GM12872 (cell line): Measurements from ENCODE around the gene DRD2.

Experiments used
- TF ChIP-seq, protein P1 (sequence below): IDR thresholded peaks from 3 replicates; pipeline ENCODE4 v1.5.1; 2011; ENCODE audit warnings: low read depth, mild to moderate bottlenecking, low read length, moderate library complexity; ENCODE audit not compliant: insufficient read depth

DRD2 gene

DNA sequence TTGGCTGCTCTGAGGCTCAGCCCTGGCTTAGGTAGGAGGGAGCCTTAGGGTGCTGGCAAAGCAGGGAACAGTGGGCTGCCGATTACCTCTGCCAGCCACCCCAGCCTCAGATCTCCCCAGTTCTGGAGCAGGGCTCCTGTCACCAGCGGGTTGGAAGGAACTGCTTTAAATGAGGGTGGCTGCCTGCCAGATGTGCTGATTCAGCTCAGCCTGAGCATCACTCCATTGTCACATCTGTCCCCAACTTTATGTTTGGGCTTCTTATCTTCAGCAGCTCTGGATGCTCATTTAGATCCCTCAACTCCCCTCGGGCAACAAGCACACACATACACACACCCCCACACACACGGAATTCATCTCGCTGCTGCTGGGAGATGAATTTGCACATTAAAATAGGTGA is 104.6 kb downstream of the DRD2 start:
- TF ChIP-seq, protein P1, sequence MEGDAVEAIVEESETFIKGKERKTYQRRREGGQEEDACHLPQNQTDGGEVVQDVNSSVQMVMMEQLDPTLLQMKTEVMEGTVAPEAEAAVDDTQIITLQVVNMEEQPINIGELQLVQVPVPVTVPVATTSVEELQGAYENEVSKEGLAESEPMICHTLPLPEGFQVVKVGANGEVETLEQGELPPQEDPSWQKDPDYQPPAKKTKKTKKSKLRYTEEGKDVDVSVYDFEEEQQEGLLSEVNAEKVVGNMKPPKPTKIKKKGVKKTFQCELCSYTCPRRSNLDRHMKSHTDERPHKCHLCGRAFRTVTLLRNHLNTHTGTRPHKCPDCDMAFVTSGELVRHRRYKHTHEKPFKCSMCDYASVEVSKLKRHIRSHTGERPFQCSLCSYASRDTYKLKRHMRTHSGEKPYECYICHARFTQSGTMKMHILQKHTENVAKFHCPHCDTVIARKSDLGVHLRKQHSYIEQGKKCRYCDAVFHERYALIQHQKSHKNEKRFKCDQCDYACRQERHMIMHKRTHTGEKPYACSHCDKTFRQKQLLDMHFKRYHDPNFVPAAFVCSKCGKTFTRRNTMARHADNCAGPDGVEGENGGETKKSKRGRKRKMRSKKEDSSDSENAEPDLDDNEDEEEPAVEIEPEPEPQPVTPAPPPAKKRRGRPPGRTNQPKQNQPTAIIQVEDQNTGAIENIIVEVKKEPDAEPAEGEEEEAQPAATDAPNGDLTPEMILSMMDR, result no peak

DNA sequence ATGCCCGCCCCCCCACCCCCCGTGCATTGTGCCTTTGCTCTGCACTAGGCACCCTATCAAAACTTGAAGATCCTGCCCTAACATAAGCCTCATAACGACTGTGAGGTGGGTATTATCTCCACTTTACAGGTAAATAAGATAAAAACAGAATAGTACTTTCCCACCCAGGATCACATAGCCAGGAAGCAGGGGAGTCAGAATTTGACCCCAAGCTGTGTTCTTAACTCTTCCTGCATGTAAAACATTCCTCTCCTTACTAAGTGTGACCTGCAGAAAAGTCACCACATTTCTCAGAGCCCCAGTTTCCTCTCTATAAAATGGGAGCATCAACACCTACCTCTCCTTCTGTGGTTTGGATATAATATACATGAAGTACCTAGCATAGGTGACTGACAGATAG is 105.8 kb downstream of the DRD2 start:
- TF ChIP-seq, protein P1, result no peak

- TF ChIP-seq, protein P1, result no peak
These were observed 109.3 kb downstream of the DRD2 start for GRCh38 chr11:113365895-113366294.

DNA sequence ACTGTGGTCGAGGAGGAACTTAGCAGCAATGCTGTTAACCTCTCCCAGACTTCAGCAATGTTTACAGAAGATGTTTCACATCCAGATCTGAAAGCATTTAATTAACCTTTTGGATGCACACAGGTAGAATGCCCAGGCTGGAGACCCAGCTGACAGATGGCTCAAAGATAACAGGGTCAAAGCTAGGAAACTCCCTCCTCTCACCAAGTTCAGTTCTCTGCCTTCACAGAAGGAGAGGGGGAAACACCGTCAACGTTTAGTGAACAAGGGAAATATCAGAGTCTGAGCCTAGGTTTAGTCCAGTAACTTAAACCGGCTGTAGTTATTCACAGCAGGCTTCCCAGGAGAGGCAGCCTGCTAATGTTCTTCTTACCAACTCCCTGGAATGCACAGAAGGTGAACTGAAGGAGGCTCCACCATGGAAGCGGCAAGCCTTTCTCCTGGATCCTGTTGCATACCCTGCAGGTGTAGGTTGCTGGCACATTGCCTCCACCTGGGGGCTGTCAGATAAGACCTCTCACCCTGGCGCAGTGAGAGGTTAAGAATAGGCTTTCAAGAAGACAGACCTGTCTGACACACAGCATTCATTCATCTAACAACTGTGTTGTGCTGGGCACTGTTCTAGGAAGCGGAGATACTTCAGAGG is 111.1 kb downstream of the DRD2 start:
- TF ChIP-seq, protein P1, result no peak

DNA sequence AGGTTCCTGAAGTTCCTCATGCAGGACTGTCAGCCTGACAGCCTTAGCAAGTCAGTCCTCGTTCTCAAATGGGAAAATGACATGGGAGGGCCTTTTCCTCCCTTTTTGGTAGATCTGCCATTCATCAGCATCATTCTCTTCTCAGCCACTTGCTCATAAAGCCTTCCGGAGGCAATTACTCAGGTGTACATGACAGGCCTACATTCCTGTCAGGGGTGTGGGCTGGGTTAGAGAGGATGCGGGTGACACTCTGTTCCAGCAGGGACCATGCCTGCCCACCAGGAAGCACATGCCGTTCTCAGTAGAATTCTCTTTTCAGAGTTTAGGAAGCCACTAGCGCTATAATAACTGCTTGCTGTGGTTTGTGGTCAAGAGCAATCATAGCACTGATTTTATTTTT is 111.8 kb downstream of the DRD2 start:
- TF ChIP-seq, protein P1, result no peak
